H1 (cell line): ENCODE measurements around the gene CREB3L4. TPM values are rescaled to one million over a fixed set of nuclear protein-coding genes. Genes with fewer than 3 reads are reported as not detected.

ENCODE experiments used
- CTCF ChIA-PET: fragments of 300-600 bp; sonication (Branson Sonifier 250); formaldehyde crosslinking; loops from one replicate; lab custom pipeline; 2021; ENCODE audit not compliant: partially characterized antibody; lab: Charles Lee
- POLR2A ChIA-PET: fragments of 300-600 bp; sonication (Branson Sonifier 250); formaldehyde crosslinking; loops from one replicate; lab custom pipeline; 2021; ENCODE audit warnings: inconsistent platforms; ENCODE audit not compliant: partially characterized antibody; lab: Charles Lee
- DNase-seq, 2 experiments: peaks; one replicate each; pipeline versions ENCODE4 v3.0.0 to v3.0.0-alpha.2; 2010 to 2022; ENCODE audit warnings: low spot score in 2 of 2, low read depth in 1 of 2, mixed read lengths in 1 of 2
- FAIRE-seq: peaks from 2 replicates; lab custom pipeline; 2011; peaks lifted over from hg19 to GRCh38; lab: Jason Lieb, UNC
- H2AFZ ChIP-seq: 2 replicates; pipeline ENCODE4 v1.8.1; 2012; ENCODE audit warnings: low read length, inconsistent platforms
- H2AK5ac ChIP-seq: 2 replicates; pipeline ENCODE4 v1.6.1; 2013; ENCODE audit warnings: low read depth, low read length
- H2BK120ac ChIP-seq: replicated peaks from 2 replicates; pipeline ENCODE3; 2013; ENCODE audit warnings: low read depth, low read length, inconsistent platforms
- H2BK12ac ChIP-seq: 2 replicates; pipeline ENCODE4 v1.6.1; 2013; ENCODE audit warnings: low read depth, low read length
- H2BK15ac ChIP-seq: 2 replicates; pipeline ENCODE4 v1.6.1; 2013; ENCODE audit warnings: low read length
- H2BK20ac ChIP-seq: 2 replicates; pipeline ENCODE4 v1.6.1; 2013; ENCODE audit warnings: low read length
- H2BK5ac ChIP-seq: 2 replicates; pipeline ENCODE4 v1.6.1; 2013; ENCODE audit warnings: low read depth, low read length
- H3K14ac ChIP-seq: 2 replicates; pipeline ENCODE4 v1.6.1; 2013; ENCODE audit warnings: inconsistent platforms; ENCODE audit not compliant: insufficient read length
- H3K18ac ChIP-seq: 2 replicates; pipeline ENCODE4 v1.6.1; 2013; ENCODE audit warnings: low read length; ENCODE audit errors: extremely low read depth
- H3K23ac ChIP-seq: 2 replicates; pipeline ENCODE4 v1.6.1; 2013; ENCODE audit warnings: inconsistent platforms; ENCODE audit not compliant: insufficient read length
- H3K23me2 ChIP-seq: 2 replicates; pipeline ENCODE4 v1.6.1; 2013; ENCODE audit warnings: low read depth, low read length
- H3K27ac ChIP-seq: 2 replicates; pipeline ENCODE4 v1.6.1; 2011; ENCODE audit warnings: low read depth, low read length, inconsistent platforms
- H3K27me3 ChIP-seq, 4 experiments: replicated peaks in 1 of 4; 1 replicate in 1 of 4; 2 replicates in 3 of 4; pipeline versions ENCODE4 v1.6.1 to v1.8.1; 2011 to 2013; ENCODE audit warnings: low read length in 3 of 4, mild to moderate bottlenecking in 3 of 4, inconsistent platforms in 2 of 4, mixed read lengths in 2 of 4, moderate library complexity in 1 of 4; ENCODE audit not compliant: control insufficient read depth in 3 of 4, insufficient read depth in 3 of 4; ENCODE audit errors: extremely low read depth in 1 of 4
- H3K36me3 ChIP-seq, 4 experiments: 2 replicates each; pipeline versions ENCODE4 v1.6.1 to v1.8.1; 2011 to 2013; ENCODE audit warnings: mild to moderate bottlenecking in 4 of 4, low read length in 3 of 4, moderate library complexity in 2 of 4, control low read depth in 1 of 4, inconsistent platforms in 1 of 4; ENCODE audit not compliant: insufficient read depth in 4 of 4, control insufficient read depth in 2 of 4
- H3K4ac ChIP-seq: replicated peaks from 2 replicates; pipeline ENCODE3; 2013; ENCODE audit warnings: low read length, low read depth, mixed read lengths, inconsistent platforms; ENCODE audit not compliant: insufficient read length
- H3K4me1 ChIP-seq, 4 experiments: replicated peaks in 1 of 4; 1 replicate in 1 of 4; 2 replicates in 3 of 4; pipeline versions ENCODE4 v1.6.1 to v1.8.1; 2011 to 2013; ENCODE audit warnings: low read length in 3 of 4, inconsistent platforms in 2 of 4, mixed read lengths in 1 of 4; ENCODE audit not compliant: insufficient read depth in 4 of 4, control insufficient read depth in 3 of 4
- H3K4me2 ChIP-seq, 2 experiments: 2 replicates each; pipeline versions ENCODE4 v1.6.1 to v1.8.1; 2011 to 2013; ENCODE audit warnings: low read depth in 2 of 2, low read length in 2 of 2, control low read depth in 1 of 2, inconsistent platforms in 1 of 2, mild to moderate bottlenecking in 1 of 2; ENCODE audit not compliant: insufficient read depth in 1 of 2
- H3K4me3 ChIP-seq, 4 experiments: fragments of 200-600, 300-600 bp in 1 of 4; sonication (generic), shearing (Covaris generic), sonication (Bioruptor Twin) in 1 of 4; 2 replicates each; pipeline versions ENCODE4 v1.5.1 to v1.8.1; 2011 to 2016; ENCODE audit warnings: low read length in 4 of 4, low read depth in 3 of 4, control low read depth in 2 of 4, inconsistent platforms in 2 of 4, mild to moderate bottlenecking in 2 of 4, mixed read lengths in 1 of 4, moderate library complexity in 1 of 4; ENCODE audit not compliant: insufficient read depth in 2 of 4; ENCODE audit errors: extremely low read depth in 1 of 4
- H3K56ac ChIP-seq: replicated peaks from 2 replicates; pipeline ENCODE3; 2013; ENCODE audit warnings: low read depth, mild to moderate bottlenecking, mixed read lengths, low read length, inconsistent platforms; ENCODE audit not compliant: insufficient read length
- H3K79me1 ChIP-seq: 2 replicates; pipeline ENCODE4 v1.6.1; 2013; ENCODE audit warnings: low read depth, low read length, control low read depth
- H3K79me2 ChIP-seq, 2 experiments: 2 replicates each; pipeline versions ENCODE4 v1.6.1 to v1.8.1; 2012 to 2013; ENCODE audit warnings: low read length in 2 of 2, mild to moderate bottlenecking in 2 of 2, inconsistent platforms in 1 of 2; ENCODE audit not compliant: insufficient read depth in 2 of 2, control insufficient read depth in 1 of 2
- H3K9ac ChIP-seq, 4 experiments: replicated peaks in 1 of 4; 1 replicate in 1 of 4; 2 replicates in 3 of 4; pipeline versions ENCODE4 v1.6.1 to v1.8.1; 2011 to 2013; ENCODE audit warnings: low read depth in 3 of 4, low read length in 3 of 4, control low read depth in 2 of 4, mild to moderate bottlenecking in 2 of 4, moderate library complexity in 2 of 4, inconsistent platforms in 1 of 4; ENCODE audit errors: extremely low read depth in 1 of 4
- H3K9me3 ChIP-seq, 2 experiments: 2 replicates each; pipeline versions ENCODE4 v1.6.1 to v1.8.1; 2012 to 2013; ENCODE audit warnings: mild to moderate bottlenecking in 2 of 2, moderate library complexity in 2 of 2, control low read depth in 1 of 2, inconsistent platforms in 1 of 2, low read depth in 1 of 2, low read length in 1 of 2, mixed read lengths in 1 of 2; ENCODE audit not compliant: insufficient read depth in 2 of 2
- H4K20me1 ChIP-seq, 2 experiments: replicated peaks in 1 of 2; 2 replicates each; pipeline versions ENCODE3 to v1.8.1; 2011 to 2013; ENCODE audit warnings: inconsistent platforms in 2 of 2, low read length in 2 of 2, mild to moderate bottlenecking in 1 of 2; ENCODE audit not compliant: insufficient read depth in 2 of 2, control insufficient read depth in 1 of 2
- H4K5ac ChIP-seq: 2 replicates; pipeline ENCODE4 v1.6.1; 2013; ENCODE audit warnings: low read length, low read depth, mixed read lengths, inconsistent platforms; ENCODE audit not compliant: insufficient read length
- H4K8ac ChIP-seq: 2 replicates; pipeline ENCODE4 v1.8.0; 2013; ENCODE audit warnings: mild to moderate bottlenecking, moderate library complexity, low read length, inconsistent platforms; ENCODE audit not compliant: insufficient read depth; ENCODE audit errors: extremely low read depth
- H4K91ac ChIP-seq: replicated peaks from 2 replicates; pipeline ENCODE3; 2013; ENCODE audit warnings: low read length, mixed read lengths, inconsistent platforms; ENCODE audit not compliant: insufficient read length
- SP2 ChIP-seq: IDR thresholded peaks from 2 replicates; pipeline ENCODE4 v1.6.1; 2012; ENCODE audit warnings: mild to moderate bottlenecking, low read length, inconsistent platforms
- SRF ChIP-seq: IDR thresholded peaks from 2 replicates; pipeline ENCODE4 v1.6.1; 2011; ENCODE audit warnings: mild to moderate bottlenecking, low read depth, low read length, moderate library complexity
- ZNF274 ChIP-seq: IDR thresholded peaks from 2 replicates; pipeline ENCODE4 v1.7.0; 2012; ENCODE audit warnings: low read length, borderline replicate concordance; ENCODE audit errors: extremely low read depth
- WGBS, 2 experiments: shearing (Covaris generic) in 1 of 2; methylation state at CpG; one replicate each; pipeline versions ENCODE4 v1.1.6 to v1.1.7; 2013 to 2015; ENCODE audit warnings: low lambda C conversion rate in 2 of 2, mixed read lengths in 2 of 2, inconsistent platforms in 1 of 2, low coverage in 1 of 2, missing lambda C conversion rate in 1 of 2; ENCODE audit not compliant: insufficient replicate concordance in 2 of 2, insufficient coverage in 1 of 2, insufficient read length in 1 of 2; ENCODE audit errors: extremely low coverage in 1 of 2, missing lambda C conversion rate in 1 of 2; 5-methylcytosine and 5-hydroxymethylcytosine counted together
- polyA plus RNA-seq, 7 experiments: library from polyadenylated mRNA; depleted of rRNA in 3 of 7; stranded (reverse) in 5 of 7; unstranded in 2 of 7; fragments of >200 nt in 5 of 7; fragments of 200-250 nt in 2 of 7; gene quantifications; 1 replicate in 5 of 7; 2 replicates in 1 of 7; 4 replicates in 1 of 7; pipeline versions ENCODE4 v1.2.1 to v1.2.3, GENCODE V29; 2011 to 2013; ENCODE audit warnings: missing spikeins in 2 of 7, mixed read lengths in 2 of 7
- total RNA-seq: library from RNA; stranded (reverse); fragmentation: NEBNext Ultra II Directional; extraction: Animal tissue kit (Norgen Biotek cat#: 25700); gene quantifications from 2 replicates; pipeline ENCODE4 v1.2.1, GENCODE V29; 2021

The CREB3L4 gene
- total and polyA plus RNA-seq, 2 of the 8 experiments (the other 6 are each of a cell fraction or from before 2014, with no cell fraction given): 34.4 to 54.0 TPM

GRCh38 chr1:153939476-153939875 is 28.2 kb upstream of the CREB3L4 start:
- Histone ChIP-seq H3K56ac (no peak overlapping the region), H3K14ac (no peak overlapping the region), H3K27ac (no peak overlapping the region), H3K36me3 (peaks cover 14 to 51% (median 41%) of the 10 kb centered on the region in 4 experiments), H3K4ac (no peak overlapping the region), H3K79me1 (no peaks in the 10 kb centered on the region; the same call in 1 of the 2 replicates), H3K23ac (no peak overlapping the region), H3K9me3 (no peaks in the 10 kb centered on the region), H2BK120ac (no peak overlapping the region), H3K4me3 (no peak overlapping the region), H3K27me3 (no peaks in the 10 kb centered on the region), H2AFZ (no peak overlapping the region), H2BK15ac (no peak overlapping the region), H2BK5ac (no peak overlapping the region), H4K91ac (no peak overlapping the region), H3K18ac (no peak overlapping the region), H3K9ac (no peak overlapping the region), H2AK5ac (no peak overlapping the region), H2BK12ac (no peak overlapping the region), H2BK20ac (no peak overlapping the region), H3K23me2 (no peaks in the 10 kb centered on the region), H3K79me2 (peaks cover 0 to 5% of the 10 kb centered on the region in 2 experiments; a peak in 2 of 4 replicates), H3K4me2 (no peak overlapping the region), H4K20me1 (peaks cover 0 to 7% of the 10 kb centered on the region in 2 experiments), H3K4me1 (no peaks in the 10 kb centered on the region), H4K5ac (no peak overlapping the region), H4K8ac (no peak overlapping the region)
- FAIRE-seq: no peak
- POLR2A ChIA-PET: interaction anchor here (1.0 to 11.4 kb wide), 11 partner anchors 10 to 164 kb away, joined by 3 to 73 read pairs (median 10); partner anchors contain the start of genes CREB3L4, GATAD2B, JTB and RPS27
- TF ChIP-seq SP2: no peak
- TF ChIP-seq ZNF274: no peak
- no peak for TF ChIP-seq SRF
- 95% methylated on average over 12 of the region's 12 CpGs; no CpG with 5 or more reads in 1 of the 2 experiments for WGBS, 2 experiments
- DNase-seq: no peak
- CTCF ChIA-PET: interaction anchor here (0.7 to 3.1 kb wide), 8 partner anchors 9 to 168 kb away, joined by 3 to 14 read pairs (median 4); partner anchors contain the start of genes RAB13 and RPS27
